ENCODE measurements around the gene MFSD11. TPM values are rescaled to one million over a fixed set of nuclear protein-coding genes. Genes with fewer than 3 reads are reported as not detected.
"Not testable (repeated sequence)": the region's sequence is repeated elsewhere in the genome, so short reads cannot be mapped to it uniquely, and the experiment has no call there.

MFSD11 gene
- total RNA-seq, 4 donors from 2014 or later: 17.9 to 38.9 (median 26.3) TPM

DNA sequence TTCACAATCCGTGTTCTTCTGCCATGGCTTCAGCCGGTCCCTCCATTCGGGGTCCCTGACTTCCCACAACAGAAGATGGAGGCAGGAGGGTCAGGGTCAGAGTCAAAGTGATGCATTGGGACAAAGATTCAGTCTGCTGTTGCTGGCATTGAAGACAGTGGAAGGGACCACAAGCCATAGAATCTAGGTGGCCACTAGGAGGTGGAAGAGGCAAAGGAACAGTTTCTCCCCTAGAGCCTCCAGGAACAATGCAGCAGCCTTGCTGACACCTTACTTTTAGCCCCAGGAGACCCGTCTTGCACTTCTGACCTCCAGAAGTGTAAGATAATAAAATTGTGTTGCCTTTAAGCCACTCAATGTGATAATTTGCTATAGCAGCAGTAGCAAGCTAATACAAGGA is 55.9 kb downstream of the MFSD11 start:
- TF ChIP-seq, protein P1, sequence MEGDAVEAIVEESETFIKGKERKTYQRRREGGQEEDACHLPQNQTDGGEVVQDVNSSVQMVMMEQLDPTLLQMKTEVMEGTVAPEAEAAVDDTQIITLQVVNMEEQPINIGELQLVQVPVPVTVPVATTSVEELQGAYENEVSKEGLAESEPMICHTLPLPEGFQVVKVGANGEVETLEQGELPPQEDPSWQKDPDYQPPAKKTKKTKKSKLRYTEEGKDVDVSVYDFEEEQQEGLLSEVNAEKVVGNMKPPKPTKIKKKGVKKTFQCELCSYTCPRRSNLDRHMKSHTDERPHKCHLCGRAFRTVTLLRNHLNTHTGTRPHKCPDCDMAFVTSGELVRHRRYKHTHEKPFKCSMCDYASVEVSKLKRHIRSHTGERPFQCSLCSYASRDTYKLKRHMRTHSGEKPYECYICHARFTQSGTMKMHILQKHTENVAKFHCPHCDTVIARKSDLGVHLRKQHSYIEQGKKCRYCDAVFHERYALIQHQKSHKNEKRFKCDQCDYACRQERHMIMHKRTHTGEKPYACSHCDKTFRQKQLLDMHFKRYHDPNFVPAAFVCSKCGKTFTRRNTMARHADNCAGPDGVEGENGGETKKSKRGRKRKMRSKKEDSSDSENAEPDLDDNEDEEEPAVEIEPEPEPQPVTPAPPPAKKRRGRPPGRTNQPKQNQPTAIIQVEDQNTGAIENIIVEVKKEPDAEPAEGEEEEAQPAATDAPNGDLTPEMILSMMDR (IDR thresholded peaks at IDR 0.05): no peak
- ATAC-seq (ENCODE audit: low FRiP score) (no peak), DNase-seq (ENCODE audit: low spot score) (no peak)

GRCh38 chr17:76796081-76796480 is 58.2 kb downstream of the MFSD11 start:
- ATAC-seq (ENCODE audit: low FRiP score): no peak
- DNase-seq (ENCODE audit: low spot score): no peak
- TF ChIP-seq, protein P1 (IDR thresholded peaks at IDR 0.05): no peak

GRCh38 chr17:76797241-76797840 is 59.4 kb downstream of the MFSD11 start:
- ATAC-seq (ENCODE audit: low FRiP score) (no peak), DNase-seq (ENCODE audit: low spot score) (no peak)
- TF ChIP-seq, protein P1 (IDR thresholded peaks at IDR 0.05): no peak

DNA sequence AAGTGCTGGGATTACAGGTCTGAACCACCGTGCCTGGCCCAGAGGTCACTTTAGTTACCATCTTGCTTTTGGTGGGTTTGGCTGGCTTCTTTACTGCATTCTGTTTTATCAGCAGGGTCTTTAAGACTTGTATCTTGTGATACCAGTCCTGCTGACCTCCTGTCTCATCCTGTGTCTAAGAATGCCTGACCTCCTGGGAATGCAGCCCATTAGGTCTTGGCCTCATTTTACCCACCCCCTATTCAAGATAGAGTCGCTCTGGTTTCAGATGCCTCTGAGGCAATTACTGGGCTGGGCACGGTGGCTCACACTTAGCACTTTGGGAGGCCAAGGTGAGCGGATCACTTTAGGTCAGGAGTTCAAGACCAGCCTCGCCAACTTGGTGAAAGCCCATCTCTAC is 63.8 kb downstream of the MFSD11 start:
- ATAC-seq (ENCODE audit: low FRiP score) (no peak), DNase-seq (ENCODE audit: low spot score) (no peak)
- TF ChIP-seq, protein P1 (IDR thresholded peaks at IDR 0.05): no peak

DNA sequence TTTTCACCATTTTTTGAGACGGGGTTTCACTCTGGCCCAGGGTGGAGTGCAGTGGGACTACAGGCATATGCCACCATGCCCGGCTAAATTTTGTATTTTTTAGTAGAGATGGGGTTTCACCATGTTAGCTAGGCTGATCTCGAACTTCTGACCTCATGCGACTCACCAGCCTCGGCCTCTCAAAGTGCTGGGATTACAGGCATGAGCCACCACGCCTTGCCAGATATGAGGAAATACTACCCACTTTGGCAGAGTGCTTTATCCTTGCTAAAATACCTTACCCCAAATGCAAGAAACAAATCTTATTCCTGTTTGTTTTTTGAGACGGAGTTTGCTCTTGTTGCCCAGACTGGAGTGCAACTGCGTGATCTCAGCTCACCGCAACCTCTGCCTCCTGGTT is 67.4 kb downstream of the MFSD11 start:
- TF ChIP-seq, protein P1 (IDR thresholded peaks at IDR 0.05): no peak
- no peak for ATAC-seq (ENCODE audit: low FRiP score)

DNA sequence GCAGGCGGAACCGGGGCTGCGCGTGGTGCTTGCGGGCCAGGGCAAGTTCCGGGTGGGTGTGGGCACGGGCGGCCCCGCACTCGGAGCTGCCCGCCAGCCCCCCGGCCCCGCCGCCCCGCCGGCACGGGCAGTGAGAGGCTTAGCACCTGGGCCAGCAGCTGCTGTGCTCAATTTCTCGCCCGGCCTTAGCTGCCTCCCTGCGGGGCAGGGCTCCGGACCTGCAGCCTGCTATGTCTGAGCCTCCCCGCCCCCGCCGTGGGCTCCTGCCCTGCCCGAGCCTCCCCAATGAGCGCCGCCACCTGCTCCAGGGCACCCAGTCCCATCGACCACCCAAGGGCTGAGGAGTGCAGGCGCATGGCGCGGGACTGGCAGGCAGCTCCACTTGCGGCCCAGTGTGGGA is 68.2 kb downstream of the MFSD11 start:
- ATAC-seq (ENCODE audit: low FRiP score): not testable (repeated sequence)

More for the DNA sequence above, 67.4 kb downstream of the MFSD11 start:
- DNase-seq (ENCODE audit: low spot score): no peak

GRCh38 chr17:76806767-76807166 is 68.8 kb downstream of the MFSD11 start:
- not testable (repeated sequence) for ATAC-seq (ENCODE audit: low FRiP score); DNase-seq (ENCODE audit: low spot score)

More for the DNA sequence above, 68.2 kb downstream of the MFSD11 start:
- not testable (repeated sequence) for DNase-seq (ENCODE audit: low spot score)

DNA sequence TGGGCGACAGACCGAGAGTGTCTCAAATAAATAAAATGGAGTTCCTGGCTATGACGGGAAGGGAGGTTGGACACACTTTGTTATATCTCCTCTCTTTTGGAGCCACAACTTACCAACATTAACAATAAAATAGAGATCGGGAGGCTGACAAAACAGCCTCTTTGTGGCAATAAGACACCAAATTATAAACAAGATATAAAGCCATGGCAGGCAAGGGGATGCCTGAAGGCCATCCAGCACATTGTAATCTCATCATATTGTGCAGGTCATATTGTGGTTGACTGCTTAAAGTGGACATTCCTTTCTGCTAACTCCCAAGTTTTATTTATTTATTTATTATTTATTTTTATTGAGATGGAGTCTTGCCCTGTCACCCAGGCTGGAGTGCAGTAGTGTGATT is 70.4 kb downstream of the MFSD11 start:
- no peak for ATAC-seq (ENCODE audit: low FRiP score)
- no peak for DNase-seq (ENCODE audit: low spot score)
- TF ChIP-seq, protein P1 (IDR thresholded peaks at IDR 0.05): no peak
